Measurements from ENCODE around the gene TRIM49D1. TPM values are rescaled to one million over a fixed set of nuclear protein-coding genes. Genes with fewer than 3 reads are reported as not detected.
"Not testable (repeated sequence)": the region's sequence is repeated elsewhere in the genome, so short reads cannot be mapped to it uniquely, and the experiment has no call there.

The TRIM49D1 gene
- total RNA-seq, 2 experiments from 2014 or later = not detected

DNA sequence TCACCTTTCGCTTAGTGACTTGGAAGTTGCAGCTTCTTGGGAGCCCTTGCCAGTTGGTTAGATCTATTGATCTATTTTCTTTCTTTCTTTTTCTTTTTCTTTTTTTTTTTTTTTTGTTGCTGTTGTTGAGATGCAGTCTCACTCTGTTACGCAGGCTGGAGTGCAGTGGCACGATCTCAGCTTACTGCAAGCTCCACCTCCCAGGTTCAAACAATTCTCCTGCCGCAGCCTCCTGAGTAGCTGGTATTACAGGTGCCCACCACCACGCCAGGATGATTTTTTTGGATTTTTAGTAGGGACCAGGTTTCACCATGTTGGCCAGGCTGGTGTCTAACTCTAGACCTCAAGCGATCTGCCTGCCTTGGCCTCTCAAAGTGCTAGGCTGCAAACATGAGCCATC, 44.5 kb downstream of the TRIM49D1 start:
- H3K9me3 Mint-ChIP-seq = not testable (repeated sequence)

DNA sequence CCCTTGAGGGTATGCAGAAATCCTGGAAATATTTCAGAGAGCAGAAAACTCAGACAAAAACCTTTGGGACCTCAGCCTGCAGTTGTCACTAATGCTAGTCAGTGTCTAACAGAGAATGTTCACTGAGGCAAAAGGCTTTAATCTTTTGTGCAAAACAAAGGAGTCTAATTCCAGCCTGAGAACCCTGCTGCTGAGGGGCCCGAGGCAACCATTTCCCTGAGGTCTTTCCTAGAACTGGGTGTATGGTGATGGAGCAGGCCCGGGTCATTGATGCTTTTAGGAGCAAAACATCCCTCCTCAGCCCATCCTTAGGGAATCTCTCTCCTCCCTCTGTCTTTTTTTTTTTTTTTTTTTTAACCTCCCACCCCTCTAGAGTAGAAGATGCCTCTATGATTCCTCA, 49.5 kb downstream of the TRIM49D1 start:
- H3K4me3 Mint-ChIP-seq; H3K4me1 ChIP-seq (ENCODE audit: insufficient read depth, low read length); POLR2A ChIA-PET; intact Hi-C loops (cut with DNase I, micrococcal nuclease); H3K9me3 ChIP-seq (ENCODE audit: control insufficient read depth in 1 of 2, insufficient read depth in 1 of 2, low read length in 2 of 2); H3K27me3 Mint-ChIP-seq; H3K9me3 Mint-ChIP-seq; H3K27me3 ChIP-seq (ENCODE audit: control insufficient read depth in 1 of 2, insufficient read depth in 2 of 2, low read length in 2 of 2); H3K4me3 ChIP-seq (ENCODE audit: low read length); CTCF ChIA-PET; H3K36me3 ChIP-seq (ENCODE audit: insufficient read depth, low read length); H3K27ac Mint-ChIP-seq; ATAC-seq (ENCODE audit: poor library complexity); DNase-seq; H3K27ac ChIP-seq (ENCODE audit: low read depth in 1 of 2, low read length in 2 of 2); H3K4me1 Mint-ChIP-seq (ENCODE audit: low read depth); H3K36me3 Mint-ChIP-seq (ENCODE audit: low read depth): not testable (repeated sequence)

More for the DNA sequence above, 44.5 kb downstream of the TRIM49D1 start:
- ATAC-seq (ENCODE audit: poor library complexity); H3K4me3 ChIP-seq (ENCODE audit: low read length); H3K36me3 Mint-ChIP-seq (ENCODE audit: low read depth); H3K27me3 Mint-ChIP-seq; H3K36me3 ChIP-seq (ENCODE audit: insufficient read depth, low read length); intact Hi-C loops (cut with DNase I, micrococcal nuclease); H3K4me1 ChIP-seq (ENCODE audit: insufficient read depth, low read length); H3K27ac ChIP-seq (ENCODE audit: low read depth in 1 of 2, low read length in 2 of 2); H3K27ac Mint-ChIP-seq; POLR2A ChIA-PET; CTCF ChIA-PET; H3K9me3 ChIP-seq (ENCODE audit: control insufficient read depth in 1 of 2, insufficient read depth in 1 of 2, low read length in 2 of 2); DNase-seq; H3K4me1 Mint-ChIP-seq (ENCODE audit: low read depth); H3K27me3 ChIP-seq (ENCODE audit: control insufficient read depth in 1 of 2, insufficient read depth in 2 of 2, low read length in 2 of 2); H3K4me3 Mint-ChIP-seq: not testable (repeated sequence)

DNA sequence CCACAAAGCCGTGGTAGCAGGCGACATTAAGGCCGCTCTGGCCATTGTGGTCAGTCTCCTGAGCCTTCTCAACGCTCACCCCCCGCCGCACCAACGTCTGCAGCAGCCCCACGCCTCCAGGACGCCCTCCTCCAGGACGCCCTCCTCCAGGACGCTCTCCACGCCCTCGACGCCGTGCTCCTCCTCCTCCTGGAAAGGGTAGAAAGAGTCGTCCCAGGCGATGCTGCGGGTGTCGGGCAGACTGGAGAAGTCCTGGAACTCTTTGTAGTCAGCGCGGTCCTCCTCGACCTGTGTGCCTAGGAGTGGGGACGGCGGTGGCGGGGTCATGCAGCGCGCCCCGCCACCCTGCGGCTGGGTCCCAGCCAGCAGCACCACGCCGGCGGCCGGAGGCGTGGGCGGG, 56.8 kb downstream of the TRIM49D1 start:
- not testable (repeated sequence) for H3K27me3 Mint-ChIP-seq

DNA sequence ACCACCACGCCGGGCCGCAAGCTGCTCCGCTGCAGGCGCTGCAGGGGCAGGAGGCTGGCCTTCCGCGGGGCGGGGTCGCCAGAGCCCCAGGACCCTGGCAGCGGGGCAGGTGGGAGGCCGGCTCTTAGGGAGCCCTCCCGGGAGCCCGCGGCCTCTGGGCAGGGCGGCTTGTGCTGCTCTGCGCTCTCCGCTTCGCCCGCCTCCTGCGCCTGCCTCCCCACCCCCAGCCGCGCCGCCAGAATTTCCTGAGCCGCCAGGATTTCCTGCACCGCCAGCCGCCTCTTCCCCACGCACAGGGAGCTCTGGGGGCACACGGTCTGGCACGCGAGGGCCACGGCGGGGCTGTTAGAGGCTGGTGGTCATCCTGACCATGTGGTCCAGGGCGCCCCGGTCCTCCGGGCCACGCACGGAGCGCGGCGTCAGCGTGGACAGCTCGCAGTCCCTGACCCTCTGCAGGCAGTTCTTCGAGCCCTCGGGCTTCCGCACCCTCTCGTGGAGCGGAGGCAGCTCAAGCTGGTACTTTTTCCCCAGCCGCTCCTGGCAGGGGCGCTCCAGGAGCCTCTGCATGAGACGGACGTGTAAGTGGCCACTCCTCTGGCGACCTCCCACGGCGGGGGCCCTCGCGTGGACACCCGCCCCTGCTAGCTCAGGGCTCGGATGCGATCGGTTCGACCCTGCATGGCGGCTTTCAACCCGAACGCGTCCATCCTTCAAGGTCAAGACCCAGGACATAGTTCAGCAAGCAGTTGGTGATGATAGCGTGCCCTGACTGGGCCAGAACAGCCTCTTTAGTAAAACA, 57.9 kb downstream of the TRIM49D1 start:
- CTCF ChIA-PET, H3K4me3 Mint-ChIP-seq: not testable (repeated sequence)

More for the DNA sequence above, 56.8 kb downstream of the TRIM49D1 start:
- H3K27me3 ChIP-seq (ENCODE audit: control insufficient read depth in 1 of 2, insufficient read depth in 2 of 2, low read length in 2 of 2); DNase-seq; H3K27ac Mint-ChIP-seq; H3K4me3 Mint-ChIP-seq; H3K9me3 Mint-ChIP-seq; ATAC-seq (ENCODE audit: poor library complexity); intact Hi-C loops (cut with DNase I, micrococcal nuclease); H3K4me3 ChIP-seq (ENCODE audit: low read length); H3K4me1 Mint-ChIP-seq (ENCODE audit: low read depth); H3K36me3 ChIP-seq (ENCODE audit: insufficient read depth, low read length); H3K36me3 Mint-ChIP-seq (ENCODE audit: low read depth); H3K4me1 ChIP-seq (ENCODE audit: insufficient read depth, low read length); POLR2A ChIA-PET; H3K9me3 ChIP-seq (ENCODE audit: control insufficient read depth in 1 of 2, insufficient read depth in 1 of 2, low read length in 2 of 2); CTCF ChIA-PET; H3K27ac ChIP-seq (ENCODE audit: low read depth in 1 of 2, low read length in 2 of 2): not testable (repeated sequence)

More for the DNA sequence above, 57.9 kb downstream of the TRIM49D1 start:
- H3K4me1 ChIP-seq (ENCODE audit: insufficient read depth, low read length); H3K9me3 Mint-ChIP-seq; H3K9me3 ChIP-seq (ENCODE audit: control insufficient read depth in 1 of 2, insufficient read depth in 1 of 2, low read length in 2 of 2); H3K4me3 ChIP-seq (ENCODE audit: low read length); H3K4me1 Mint-ChIP-seq (ENCODE audit: low read depth); H3K27ac Mint-ChIP-seq; H3K27me3 ChIP-seq (ENCODE audit: control insufficient read depth in 1 of 2, insufficient read depth in 2 of 2, low read length in 2 of 2); intact Hi-C loops (cut with DNase I, micrococcal nuclease); POLR2A ChIA-PET; H3K36me3 ChIP-seq (ENCODE audit: insufficient read depth, low read length); H3K36me3 Mint-ChIP-seq (ENCODE audit: low read depth); H3K27ac ChIP-seq (ENCODE audit: low read depth in 1 of 2, low read length in 2 of 2); H3K27me3 Mint-ChIP-seq; ATAC-seq (ENCODE audit: poor library complexity): not testable (repeated sequence)
- DNase-seq = peak in 1 of 14 experiments; percentile 29

Other genes with a start within 250 kb of the TRIM49D1 start
- gene TRIM77, start 211.9 kb downstream of the TRIM49D1 start, total RNA-seq = not detected
- not detected for gene TRIM49, start 113.7 kb downstream of the TRIM49D1 start, total RNA-seq
- not detected for gene TRIM64B, start 43.8 kb downstream of the TRIM49D1 start, total RNA-seq
- not detected for gene TRIM49D2, start 1.8 kb upstream of the TRIM49D1 start, total RNA-seq
- not detected for gene TRIM64, start 43.8 kb upstream of the TRIM49D1 start, total RNA-seq
- gene TRIM49C, start 108.9 kb upstream of the TRIM49D1 start, total RNA-seq = not detected
- gene UBTFL1, start 163.7 kb upstream of the TRIM49D1 start, total RNA-seq = not detected
- not detected for gene NAALAD2, start 212.4 kb upstream of the TRIM49D1 start, total RNA-seq